Panc1 (cell line): Measurements from ENCODE around the gene DOK7. TPM values are rescaled to one million over a fixed set of nuclear protein-coding genes. Genes with fewer than 3 reads are reported as not detected.
"Not testable (repeated sequence)": the region's sequence is repeated elsewhere in the genome, so short reads cannot be mapped to it uniquely, and the experiment has no call there.

Experiments
- ATAC-seq: fragments of 200-7000 bp; cut with Tn5 transposase; 2 replicates; pipeline ENCODE4 v1.9.1; 2020; ENCODE audit warnings: mild to moderate bottlenecking, moderate library complexity
- BruUV-seq: library from RNA; stranded (reverse); fragments of 400-500 nt; replicated peaks from 2 replicates; lab custom pipeline; 2021; lab: Mats Ljungman, UMichigan
- CTCF ChIA-PET: fragments of 300-600 bp; sonication (Branson Sonifier 250); formaldehyde crosslinking; loops from one replicate; lab custom pipeline; 2022; ENCODE audit warnings: antibody characterized with exemption; lab: Charles Lee
- POLR2A ChIA-PET: fragments of 300-600 bp; sonication (Branson Sonifier 250); formaldehyde crosslinking; loops from one replicate; lab custom pipeline; 2022; ENCODE audit warnings: antibody characterized with exemption; lab: Charles Lee
- DNase-seq: peaks from one replicate; pipeline ENCODE4 v3.0.0-alpha.2; 2010; ENCODE audit warnings: low read depth, low spot score
- H3K27ac ChIP-seq: 2 replicates; pipeline ENCODE4 v1.5.1; 2011; ENCODE audit warnings: mild to moderate bottlenecking, low read length, inconsistent platforms
- H3K27me3 ChIP-seq: fragments of 200-500 bp; sonication (Bioruptor generic); 2 replicates; pipeline ENCODE4 v1.6.0; 2014; ENCODE audit warnings: low read length, inconsistent platforms; ENCODE audit not compliant: control insufficient read depth, insufficient read depth
- H3K36me3 ChIP-seq: fragments of 200-500 bp; sonication (Bioruptor generic); 2 replicates; pipeline ENCODE4 v1.5.1; 2014; ENCODE audit warnings: inconsistent platforms, mild to moderate bottlenecking, low read length, moderate library complexity; ENCODE audit not compliant: control insufficient read depth, insufficient read depth
- H3K4me1 ChIP-seq: 2 replicates; pipeline ENCODE4 v1.5.1; 2011; ENCODE audit warnings: inconsistent platforms, mild to moderate bottlenecking, low read length, moderate library complexity; ENCODE audit not compliant: control insufficient read depth, insufficient read depth
- H3K4me3 ChIP-seq, 2 experiments: 2 replicates each; pipeline ENCODE4 v1.5.1; 2011 to 2012; ENCODE audit warnings: low read depth in 2 of 2, low read length in 2 of 2, mild to moderate bottlenecking in 2 of 2, inconsistent platforms in 1 of 2, moderate library complexity in 1 of 2
- H3K9me3 ChIP-seq: fragments of 200-500 bp; sonication (Bioruptor generic); 2 replicates; pipeline ENCODE4 v1.5.1; 2014; ENCODE audit warnings: low read depth, mild to moderate bottlenecking, inconsistent platforms, low read length, moderate library complexity; ENCODE audit not compliant: control insufficient read depth, insufficient read depth
- CTCF ChIP-seq: fragments of 450-650 bp; IDR thresholded peaks from 2 replicates; pipeline ENCODE4 v1.5.1; 2017; ENCODE audit warnings: mild to moderate bottlenecking
- POLR2AphosphoS5 ChIP-seq: IDR thresholded peaks from 2 replicates; pipeline ENCODE4 v1.6.1; 2012; ENCODE audit warnings: mild to moderate bottlenecking, low read depth, low read length, moderate library complexity
- REST ChIP-seq, 2 experiments: IDR thresholded peaks; 2 replicates each; pipeline ENCODE4 v1.6.1; 2011 to 2012; ENCODE audit warnings: low read depth in 2 of 2, control low read depth in 1 of 2, low read length in 1 of 2, mild to moderate bottlenecking in 1 of 2, moderate library complexity in 1 of 2; ENCODE audit not compliant: insufficient read depth in 1 of 2
- TCF7L2 ChIP-seq: IDR thresholded peaks from 2 replicates; pipeline ENCODE4 v1.6.1; 2011; ENCODE audit warnings: mild to moderate bottlenecking, low read depth, low read length, inconsistent platforms
- in situ Hi-C: cut with HindIII; loops from 2 replicates; pipeline ENCODE4 v1.10.0; 2016; ENCODE audit warnings: low sequenced_read_pairs, low pct_unique_long_range_greater_than_20kb
- intact Hi-C: fragments of 100-400 bp; cut with micrococcal nuclease; formaldehyde crosslinking; loops from one replicate; pipeline ENCODE4 v1.10.0; 2022; ENCODE audit not compliant: unreplicated experiment
- total RNA-seq: library from RNA; stranded (reverse); gene quantifications from one replicate; pipeline ENCODE4 v1.2.1, GENCODE V29; 2021; ENCODE audit not compliant: unreplicated experiment

DOK7 gene
- total RNA-seq, 1 experiment from 2014 or later, result 2.4 TPM

- ChIA-PET CTCF (no interaction called here), POLR2A (no interaction called here)
- DNase-seq (no peak), ATAC-seq (no peak; the same call in 1 of the 2 replicates)
- Histone ChIP-seq H3K27me3 (no peaks in the 10 kb centered on the region), H3K4me1 (no peaks in the 10 kb centered on the region), H3K4me3 (no peak overlapping the region), H3K9me3 (no peaks in the 10 kb centered on the region), H3K27ac (no peak overlapping the region), H3K36me3 (no peaks in the 10 kb centered on the region)
- in situ Hi-C loops (no loop called here), intact Hi-C loops (no loop called here)
- no TSS peak for BruUV-seq
- TF ChIP-seq POLR2AphosphoS5 (no peak), CTCF (peak; percentile 70)
Observed at GRCh38 chr4:3452376-3452775, 10.7 kb upstream of the DOK7 start.

- BruUV-seq, H3K4me1 ChIP-seq, POLR2A ChIA-PET, H3K9me3 ChIP-seq, H3K4me3 ChIP-seq, H3K27me3 ChIP-seq, in situ Hi-C loops, H3K27ac ChIP-seq, DNase-seq, ATAC-seq, intact Hi-C loops, H3K36me3 ChIP-seq: not testable (repeated sequence)
- CTCF ChIA-PET, result interaction anchor here (1.3 kb wide), 1 partner anchor 25 kb away, joined by 3 read pairs; no protein-coding TSS in a partner anchor
Observed at GRCh38 chr4:3455596-3455995, 7.5 kb upstream of the DOK7 start.

GRCh38 chr4:3458371-3458770 lies 4.7 kb upstream of the DOK7 start:
- TF ChIP-seq REST (IDR thresholded peaks at IDR 0.05; ENCODE audit: insufficient read depth in 1 of 2, low read depth in 2 of 2, low read length in 1 of 2) (no peak), CTCF (no peak), POLR2AphosphoS5 (no peak), TCF7L2 (no peak)
- Histone ChIP-seq H3K27ac (no peak overlapping the region), H3K36me3 (no peaks in the 10 kb centered on the region), H3K4me3 (no peak overlapping the region), H3K4me1 (no peaks in the 10 kb centered on the region), H3K9me3 (no peaks in the 10 kb centered on the region), H3K27me3 (no peaks in the 10 kb centered on the region)
- intact Hi-C loops, result no loop called here
- ChIA-PET POLR2A (no interaction called here), CTCF (no interaction called here)
- BruUV-seq, result no TSS peak
- no peak for DNase-seq
- in situ Hi-C loops, result no loop called here
- no peak for ATAC-seq

- in situ Hi-C loops, H3K27ac ChIP-seq, H3K36me3 ChIP-seq, H3K27me3 ChIP-seq, H3K4me1 ChIP-seq, H3K9me3 ChIP-seq, POLR2A ChIA-PET, ATAC-seq, H3K4me3 ChIP-seq, intact Hi-C loops, DNase-seq, CTCF ChIA-PET, BruUV-seq: not testable (repeated sequence)
Observed at GRCh38 chr4:3459156-3459555, 4.0 kb upstream of the DOK7 start.
